NCI-H1105 (cell line): ENCODE results near the gene PPP2R2C.
A peak's percentile ranks its signal among the peaks of the same experiment; 100 is the strongest.

Experiments used
- DNase-seq: peaks from one replicate; lab custom pipeline; 2025; lab: John Stamatoyannopoulos, UW

Gene PPP2R2C

GRCh38 chr4:6342530-6343293 lies 129.7 kb downstream of the PPP2R2C start:
- DNase-seq: peak; percentile 36

- DNase-seq: no peak
Measured at GRCh38 chr4:6341696-6342095, 130.7 kb downstream of the PPP2R2C start.

GRCh38 chr4:6340446-6341015 lies 131.9 kb downstream of the PPP2R2C start:
- DNase-seq: no peak

- DNase-seq: no peak
Measured at GRCh38 chr4:6339818-6340445, 132.5 kb downstream of the PPP2R2C start.

GRCh38 chr4:6338951-6339817 lies 133.2 kb downstream of the PPP2R2C start:
- no peak for DNase-seq

- DNase-seq: no peak
Measured at GRCh38 chr4:6338175-6338950, 134.1 kb downstream of the PPP2R2C start.

GRCh38 chr4:6337331-6337935 lies 135.0 kb downstream of the PPP2R2C start:
- no peak for DNase-seq

GRCh38 chr4:6336166-6336565 lies 136.2 kb downstream of the PPP2R2C start:
- no peak for DNase-seq

- no peak for DNase-seq
Measured at GRCh38 chr4:6335040-6335590, 137.3 kb downstream of the PPP2R2C start.

GRCh38 chr4:6334203-6334887 lies 138.1 kb downstream of the PPP2R2C start:
- no peak for DNase-seq

- DNase-seq: no peak
Measured at GRCh38 chr4:6333301-6334202, 138.9 kb downstream of the PPP2R2C start.

GRCh38 chr4:6332669-6333050 lies 139.8 kb downstream of the PPP2R2C start:
- DNase-seq: no peak

GRCh38 chr4:6332042-6332668 lies 140.3 kb downstream of the PPP2R2C start:
- no peak for DNase-seq

- no peak for DNase-seq
Measured at GRCh38 chr4:6331468-6331867, 140.9 kb downstream of the PPP2R2C start.

- no peak for DNase-seq
Measured at GRCh38 chr4:6331018-6331417, 141.4 kb downstream of the PPP2R2C start.

GRCh38 chr4:6330384-6330767 lies 142.0 kb downstream of the PPP2R2C start:
- no peak for DNase-seq

- no peak for DNase-seq
Measured at GRCh38 chr4:6329478-6330383, 142.7 kb downstream of the PPP2R2C start.

- no peak for DNase-seq
Measured at GRCh38 chr4:6328526-6328925, 143.9 kb downstream of the PPP2R2C start.
